IPS DF 6.9 (cell line): ENCODE data around the gene CGNL1.

ENCODE experiments used
- DNase-seq: peaks from one replicate; pipeline ENCODE4 v3.0.0-alpha.2; 2013; ENCODE audit warnings: low read depth, low spot score
- H3K27ac ChIP-seq: one replicate; pipeline ENCODE4 v1.5.1; 2013; ENCODE audit warnings: low read length, control low read depth
- H3K27me3 ChIP-seq: 2 replicates; pipeline ENCODE4 v1.6.1; 2013; ENCODE audit warnings: mild to moderate bottlenecking, low read length; ENCODE audit not compliant: control insufficient read depth, insufficient read depth
- H3K36me3 ChIP-seq: 2 replicates; pipeline ENCODE4 v1.6.1; 2013; ENCODE audit warnings: low read length; ENCODE audit not compliant: control insufficient read depth, insufficient read depth
- H3K4me1 ChIP-seq: 2 replicates; pipeline ENCODE4 v1.6.1; 2013; ENCODE audit warnings: low read length; ENCODE audit not compliant: control insufficient read depth, insufficient read depth
- H3K4me3 ChIP-seq: 2 replicates; pipeline ENCODE4 v1.5.1; 2013; ENCODE audit warnings: mild to moderate bottlenecking, low read length
- H3K9me3 ChIP-seq: 2 replicates; pipeline ENCODE4 v1.6.1; 2013; ENCODE audit warnings: low read length, inconsistent platforms; ENCODE audit not compliant: control insufficient read depth, insufficient read depth
- WGBS: extraction: QIAGEN DNeasy Blood & Tissue Kit; methylation state at CpG from one replicate; pipeline ENCODE4 v1.1.7; 2013; ENCODE audit warnings: mixed read lengths, missing lambda C conversion rate; ENCODE audit not compliant: insufficient read length, insufficient coverage; 5-methylcytosine and 5-hydroxymethylcytosine counted together

Gene CGNL1

DNA sequence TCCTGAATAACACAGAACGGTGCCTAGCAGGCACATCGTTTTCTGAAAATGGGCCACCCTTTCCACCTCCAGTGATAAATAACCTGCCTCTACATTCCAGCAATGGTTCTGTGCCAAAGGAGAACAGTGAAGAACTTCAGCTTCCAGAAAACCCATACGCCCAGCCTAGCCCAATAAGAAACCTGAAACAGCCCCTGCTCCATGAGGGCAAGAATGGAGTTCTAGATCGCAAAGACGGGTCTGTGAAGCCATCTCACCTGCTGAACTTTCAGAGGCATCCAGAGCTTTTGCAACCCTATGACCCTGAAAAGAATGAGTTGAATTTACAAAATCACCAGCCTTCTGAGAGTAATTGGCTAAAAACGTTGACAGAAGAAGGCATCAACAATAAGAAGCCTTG lies 61.9 kb downstream of the CGNL1 start:
- peaks cover 7% of the 10 kb centered on the region; the same call in 1 of the 2 replicates for H3K36me3 ChIP-seq
- no peaks in the 10 kb centered on the region for H3K27me3 ChIP-seq
- no peak overlapping the region for H3K27ac ChIP-seq
- no peaks in the 10 kb centered on the region for H3K4me1 ChIP-seq
- DNase-seq, result no peak
- H3K4me3 ChIP-seq, result no peak overlapping the region
- no CpG with 5 or more reads among the region's 6 CpGs for whole genome bisulfite sequencing
- H3K9me3 ChIP-seq, result no peaks in the 10 kb centered on the region

GRCh38 chr15:57439128-57440027 lies 63.1 kb downstream of the CGNL1 start:
- no peak for DNase-seq
- Histone ChIP-seq H3K27ac (no peak overlapping the region), H3K27me3 (no peaks in the 10 kb centered on the region), H3K9me3 (no peaks in the 10 kb centered on the region), H3K36me3 (peaks cover 8% of the 10 kb centered on the region; the same call in 1 of the 2 replicates), H3K4me1 (no peaks in the 10 kb centered on the region), H3K4me3 (no peak overlapping the region)
- WGBS, result no CpG with 5 or more reads among the region's 26 CpGs

DNA sequence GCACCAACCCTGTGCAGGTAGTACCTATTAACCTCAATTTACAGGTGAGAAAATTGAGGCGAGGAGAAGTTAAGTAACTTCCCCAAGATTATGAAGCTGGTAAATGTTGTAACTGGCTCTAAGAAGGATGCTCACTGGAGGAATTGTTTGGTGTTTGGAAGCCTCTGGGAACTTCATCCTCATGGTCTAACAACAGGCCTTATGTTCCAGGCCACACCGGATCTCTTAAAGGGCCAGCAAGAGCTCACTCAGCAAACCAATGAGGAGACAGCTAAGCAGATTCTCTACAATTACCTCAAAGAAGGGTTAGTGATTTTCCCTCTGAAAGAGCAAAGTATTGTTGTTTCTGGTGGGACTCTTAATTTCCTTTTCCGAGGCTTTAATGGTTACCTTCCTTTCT lies 63.9 kb downstream of the CGNL1 start:
- no CpG with 5 or more reads among the region's 3 CpGs for WGBS
- H3K27me3 ChIP-seq, result no peaks in the 10 kb centered on the region
- H3K4me3 ChIP-seq, result no peak overlapping the region
- H3K27ac ChIP-seq, result no peak overlapping the region
- no peaks in the 10 kb centered on the region for H3K4me1 ChIP-seq
- H3K9me3 ChIP-seq, result no peaks in the 10 kb centered on the region
- peaks cover 8% of the 10 kb centered on the region; the same call in 1 of the 2 replicates for H3K36me3 ChIP-seq
- DNase-seq, result no peak

GRCh38 chr15:57440799-57441198 lies 64.5 kb downstream of the CGNL1 start:
- H3K4me3 ChIP-seq, result no peak overlapping the region
- no peaks in the 10 kb centered on the region for H3K4me1 ChIP-seq
- no peak overlapping the region for H3K27ac ChIP-seq
- H3K9me3 ChIP-seq, result no peaks in the 10 kb centered on the region
- peaks cover 8% of the 10 kb centered on the region; the same call in 1 of the 2 replicates for H3K36me3 ChIP-seq
- no peak for DNase-seq
- no peaks in the 10 kb centered on the region for H3K27me3 ChIP-seq
- no CpG with 5 or more reads among the region's 1 CpG for WGBS

- no CpG with 5 or more reads among the region's 3 CpGs for WGBS
- no peaks in the 10 kb centered on the region for H3K9me3 ChIP-seq
- no peaks in the 10 kb centered on the region for H3K4me1 ChIP-seq
- no peak for DNase-seq
- H3K27ac ChIP-seq, result no peak overlapping the region
- H3K27me3 ChIP-seq, result no peaks in the 10 kb centered on the region
- no peak overlapping the region for H3K4me3 ChIP-seq
- H3K36me3 ChIP-seq, result peaks cover 8% of the 10 kb centered on the region; the same call in 1 of the 2 replicates
Observed at GRCh38 chr15:57442335-57442734, 66.0 kb downstream of the CGNL1 start.

DNA sequence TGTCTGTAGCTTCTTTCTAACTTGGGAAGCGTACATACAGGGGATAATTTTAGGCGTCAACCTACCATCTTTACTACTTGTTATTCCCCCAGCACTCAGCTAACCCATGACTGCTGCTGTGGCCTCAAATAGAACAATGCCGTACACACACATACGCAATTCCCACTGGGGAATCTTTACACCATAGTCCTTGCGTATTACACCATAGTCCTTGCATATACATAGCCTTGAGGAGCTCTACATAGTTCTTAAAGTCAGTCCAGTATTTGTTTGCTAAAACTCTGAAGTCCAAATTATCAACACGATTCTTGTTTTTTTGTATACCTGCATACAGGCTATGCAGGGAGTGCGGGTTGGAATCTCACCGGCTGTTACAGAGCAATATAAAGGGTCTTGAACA lies 67.2 kb downstream of the CGNL1 start:
- H3K4me3 ChIP-seq, result no peak overlapping the region
- no peaks in the 10 kb centered on the region for H3K4me1 ChIP-seq
- no peak for DNase-seq
- peaks cover 8% of the 10 kb centered on the region; the same call in 1 of the 2 replicates for H3K36me3 ChIP-seq
- no peaks in the 10 kb centered on the region for H3K27me3 ChIP-seq
- no CpG with 5 or more reads among the region's 8 CpGs for WGBS
- no peaks in the 10 kb centered on the region for H3K9me3 ChIP-seq
- H3K27ac ChIP-seq, result no peak overlapping the region

DNA sequence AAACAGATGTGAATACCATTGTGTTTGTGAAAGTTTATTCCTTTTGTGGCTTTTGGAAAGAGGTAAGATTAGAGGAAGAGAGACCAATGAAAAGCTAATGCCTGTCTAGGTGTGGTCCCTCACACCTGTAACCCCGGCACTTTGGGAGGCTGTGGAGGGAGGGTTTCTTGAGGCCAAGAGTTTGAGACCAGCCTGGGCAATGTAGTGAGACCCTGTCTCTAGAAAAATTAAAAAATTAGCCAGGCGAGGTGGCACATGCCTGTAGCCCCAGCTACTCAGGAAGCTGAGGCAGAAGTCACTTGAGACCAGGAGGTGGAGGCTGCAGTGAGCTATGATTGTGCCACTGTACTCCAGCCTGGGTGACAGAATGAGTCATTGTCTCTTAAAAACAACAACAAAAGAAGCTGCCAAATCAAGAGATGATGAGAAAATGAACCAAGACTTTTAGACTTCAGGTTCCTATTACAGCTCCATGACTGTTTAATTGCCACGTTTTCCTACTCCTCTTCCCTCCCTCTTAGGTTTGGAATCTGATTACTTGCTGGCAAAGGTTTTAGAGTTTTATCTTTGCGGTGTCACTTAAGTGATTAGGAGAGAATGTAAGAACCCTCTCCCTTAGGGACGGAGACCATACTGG lies 68.7 kb downstream of the CGNL1 start:
- no peaks in the 10 kb centered on the region for H3K4me1 ChIP-seq
- H3K4me3 ChIP-seq, result no peak overlapping the region
- peaks cover 5% of the 10 kb centered on the region; the same call in 1 of the 2 replicates for H3K36me3 ChIP-seq
- H3K27ac ChIP-seq, result no peak overlapping the region
- WGBS, result no CpG with 5 or more reads among the region's 5 CpGs
- DNase-seq, result no peak
- no peaks in the 10 kb centered on the region for H3K9me3 ChIP-seq
- no peaks in the 10 kb centered on the region for H3K27me3 ChIP-seq

DNA sequence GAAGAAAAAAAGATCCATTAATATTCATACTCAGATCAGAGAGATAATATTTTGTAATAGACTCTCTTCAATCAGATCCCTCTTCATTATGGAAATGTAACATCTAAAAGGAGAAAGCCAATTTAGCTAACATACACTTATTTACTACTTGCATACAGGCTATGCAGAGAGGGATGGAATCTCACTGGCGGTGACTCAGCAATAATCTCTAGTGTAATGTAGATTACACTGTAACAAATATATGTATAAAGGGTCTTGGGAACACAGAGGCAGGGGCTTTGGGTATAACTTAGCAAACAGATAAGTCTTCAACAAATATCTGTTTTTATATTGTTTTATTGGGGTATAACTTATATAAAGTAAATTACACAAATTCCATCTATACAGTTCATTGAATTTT lies 69.6 kb downstream of the CGNL1 start:
- H3K9me3 ChIP-seq, result no peaks in the 10 kb centered on the region
- WGBS, result no CpG with 5 or more reads among the region's 1 CpG
- peaks cover 5% of the 10 kb centered on the region; the same call in 1 of the 2 replicates for H3K36me3 ChIP-seq
- H3K27me3 ChIP-seq, result no peaks in the 10 kb centered on the region
- H3K4me3 ChIP-seq, result no peak overlapping the region
- no peak overlapping the region for H3K27ac ChIP-seq
- DNase-seq, result no peak
- H3K4me1 ChIP-seq, result no peaks in the 10 kb centered on the region; the same call in 1 of the 2 replicates

DNA sequence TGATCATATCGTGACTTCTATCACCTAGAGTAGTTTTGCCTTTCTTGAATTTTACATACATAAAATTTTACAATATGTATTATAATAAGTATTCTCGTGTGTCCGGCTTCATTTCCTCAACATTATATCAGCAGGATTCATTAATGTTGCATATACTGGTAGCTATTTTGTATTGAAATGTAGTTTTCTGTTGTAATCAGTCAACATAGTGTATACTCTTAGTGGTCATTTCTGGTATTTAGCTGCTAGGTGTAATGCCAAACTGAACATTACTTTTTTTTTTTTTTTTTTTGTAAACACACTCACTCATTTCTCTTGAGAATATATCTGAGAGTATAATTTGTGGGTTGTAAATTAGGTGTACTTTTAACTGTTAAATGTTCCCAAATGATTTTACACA lies 70.1 kb downstream of the CGNL1 start:
- Histone ChIP-seq H3K36me3 (peaks cover 5% of the 10 kb centered on the region; the same call in 1 of the 2 replicates), H3K27me3 (no peaks in the 10 kb centered on the region), H3K9me3 (no peaks in the 10 kb centered on the region), H3K4me3 (no peak overlapping the region), H3K27ac (no peak overlapping the region), H3K4me1 (no peaks in the 10 kb centered on the region; the same call in 1 of the 2 replicates)
- no CpG with 5 or more reads among the region's 3 CpGs for WGBS
- no peak for DNase-seq

GRCh38 chr15:57451555-57451954 lies 75.2 kb downstream of the CGNL1 start:
- Histone ChIP-seq H3K4me3 (no peak overlapping the region), H3K9me3 (no peaks in the 10 kb centered on the region), H3K4me1 (no peaks in the 10 kb centered on the region; the same call in 1 of the 2 replicates), H3K27ac (no peak overlapping the region), H3K27me3 (no peaks in the 10 kb centered on the region), H3K36me3 (peaks cover 11% of the 10 kb centered on the region; the same call in 1 of the 2 replicates)
- DNase-seq, result no peak
